Measurements from ENCODE around the gene MRE11.

Gene MRE11

GRCh38 chr11:94481342-94481741, 12.3 kb downstream of the MRE11 start:
- TF ChIP-seq, protein P1, sequence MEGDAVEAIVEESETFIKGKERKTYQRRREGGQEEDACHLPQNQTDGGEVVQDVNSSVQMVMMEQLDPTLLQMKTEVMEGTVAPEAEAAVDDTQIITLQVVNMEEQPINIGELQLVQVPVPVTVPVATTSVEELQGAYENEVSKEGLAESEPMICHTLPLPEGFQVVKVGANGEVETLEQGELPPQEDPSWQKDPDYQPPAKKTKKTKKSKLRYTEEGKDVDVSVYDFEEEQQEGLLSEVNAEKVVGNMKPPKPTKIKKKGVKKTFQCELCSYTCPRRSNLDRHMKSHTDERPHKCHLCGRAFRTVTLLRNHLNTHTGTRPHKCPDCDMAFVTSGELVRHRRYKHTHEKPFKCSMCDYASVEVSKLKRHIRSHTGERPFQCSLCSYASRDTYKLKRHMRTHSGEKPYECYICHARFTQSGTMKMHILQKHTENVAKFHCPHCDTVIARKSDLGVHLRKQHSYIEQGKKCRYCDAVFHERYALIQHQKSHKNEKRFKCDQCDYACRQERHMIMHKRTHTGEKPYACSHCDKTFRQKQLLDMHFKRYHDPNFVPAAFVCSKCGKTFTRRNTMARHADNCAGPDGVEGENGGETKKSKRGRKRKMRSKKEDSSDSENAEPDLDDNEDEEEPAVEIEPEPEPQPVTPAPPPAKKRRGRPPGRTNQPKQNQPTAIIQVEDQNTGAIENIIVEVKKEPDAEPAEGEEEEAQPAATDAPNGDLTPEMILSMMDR (IDR thresholded peaks at IDR 0.05): no peak
- Histone ChIP-seq H3K27ac (no peak overlapping the region), H3K4me3 (no peak overlapping the region)
- no peak for DNase-seq (ENCODE audit: low spot score)

GRCh38 chr11:94477624-94478023, 16.0 kb downstream of the MRE11 start:
- TF ChIP-seq, protein P1 (IDR thresholded peaks at IDR 0.05): no peak
- DNase-seq (ENCODE audit: low spot score): no peak
- Histone ChIP-seq H3K27ac (no peak overlapping the region), H3K4me3 (no peak overlapping the region)

DNA sequence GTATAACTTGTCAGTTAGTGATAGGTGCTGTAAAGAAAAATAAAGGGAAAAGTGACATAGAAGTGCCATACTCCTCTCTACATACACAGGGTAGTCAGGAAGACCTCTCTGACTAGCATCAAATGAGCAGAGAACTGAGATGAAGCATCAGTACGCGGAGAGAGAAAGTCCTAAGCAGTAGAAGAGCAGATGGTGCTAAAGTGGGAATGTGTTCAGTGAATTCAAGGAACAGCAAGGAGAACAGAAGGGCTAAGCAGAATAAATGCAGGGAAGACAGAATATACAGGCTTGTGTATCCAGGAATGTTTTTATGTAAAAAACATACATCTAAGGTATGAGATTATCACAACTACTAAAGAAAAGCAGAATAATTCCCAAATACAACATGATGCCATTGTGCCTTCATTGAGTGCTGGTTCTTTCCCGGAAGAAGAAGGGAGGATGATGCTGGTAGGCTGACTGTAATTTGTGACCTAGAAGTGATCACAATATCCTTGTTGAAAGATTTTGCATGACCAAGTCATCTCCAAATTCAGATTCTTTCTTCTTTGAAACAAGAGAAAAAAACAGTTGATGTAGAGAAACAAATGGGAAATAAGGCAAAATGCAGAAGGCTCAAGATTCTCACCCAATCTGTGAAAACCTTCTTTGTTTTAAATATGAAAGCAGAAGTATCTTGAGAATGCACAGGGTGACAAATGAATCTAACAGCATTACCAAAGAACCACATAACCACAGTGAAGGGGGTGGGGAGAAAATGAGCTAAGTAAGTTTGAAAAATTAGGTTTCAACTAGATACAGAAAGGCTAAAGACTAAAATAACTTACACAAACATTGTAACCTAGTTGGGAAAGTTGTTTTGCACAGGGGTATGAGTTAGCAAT, 20.5 kb downstream of the MRE11 start:
- TF ChIP-seq, protein P1 (IDR thresholded peaks at IDR 0.05): no peak
- DNase-seq (ENCODE audit: low spot score): no peak
- Histone ChIP-seq H3K4me3 (no peak overlapping the region), H3K27ac (no peak overlapping the region)

DNA sequence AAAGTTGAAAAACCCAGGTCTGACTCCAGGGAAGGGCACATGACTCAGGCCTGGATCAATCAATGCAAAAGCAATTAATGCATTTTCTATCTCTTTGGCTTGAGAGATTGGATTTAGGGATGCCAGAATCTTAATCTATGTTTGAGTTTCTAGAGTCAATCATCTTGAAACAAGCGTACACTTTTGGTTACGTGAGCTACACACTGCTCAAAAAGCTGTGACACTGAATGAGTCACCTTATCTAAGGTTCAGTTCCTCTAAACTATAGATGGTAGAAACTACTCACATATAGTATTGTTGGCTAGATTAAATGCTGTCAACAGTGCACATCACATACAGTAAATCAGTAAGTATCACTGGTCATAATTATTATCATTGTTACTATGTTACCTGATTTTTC, 24.2 kb downstream of the MRE11 start:
- H3K27ac ChIP-seq: no peak overlapping the region

DNA sequence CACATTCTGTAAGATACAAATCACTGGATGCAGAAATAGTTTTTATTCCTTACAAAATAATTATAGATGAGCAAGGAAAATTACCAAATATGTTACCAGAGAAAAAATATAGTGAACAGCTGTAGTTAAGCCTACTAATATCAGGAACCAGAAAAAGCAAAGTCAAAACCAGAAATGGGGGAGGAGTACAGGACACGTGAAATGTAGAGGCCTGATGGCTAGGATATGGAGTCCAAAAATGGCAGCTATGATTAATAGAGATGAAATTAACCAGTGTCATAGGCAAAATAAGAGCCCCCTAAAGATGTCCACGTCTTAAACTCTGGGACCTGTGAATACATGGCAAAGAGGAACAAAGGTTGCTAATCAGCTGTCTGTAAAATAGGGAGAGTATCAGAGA, 34.1 kb downstream of the MRE11 start:
- no peak for DNase-seq (ENCODE audit: low spot score)

More for the DNA sequence above, 24.2 kb downstream of the MRE11 start:
- no peak overlapping the region for H3K4me3 ChIP-seq
- DNase-seq (ENCODE audit: low spot score): no peak
- TF ChIP-seq, protein P1 (IDR thresholded peaks at IDR 0.05): no peak

GRCh38 chr11:94457118-94458029, 36.3 kb downstream of the MRE11 start:
- no peak for DNase-seq (ENCODE audit: low spot score)
- Histone ChIP-seq H3K27ac (no peak overlapping the region), H3K4me3 (no peak overlapping the region)
- TF ChIP-seq, protein P1 (IDR thresholded peaks at IDR 0.05): no peak

More for the DNA sequence above, 34.1 kb downstream of the MRE11 start:
- no peak overlapping the region for H3K4me3 ChIP-seq
- H3K27ac ChIP-seq: no peak overlapping the region
- TF ChIP-seq, protein P1 (IDR thresholded peaks at IDR 0.05): no peak

Measured in coronary artery (tissue), 2 donors.